Hematopoietic multipotent progenitor cell treated with erythropoietin and hydrocortisone succinate and interleukin-3 and kit ligand, for 8 days (in vitro differentiated cells): ENCODE measurements around the gene OLFML1.

Experiments used
- DNase-seq: peaks from one replicate; pipeline ENCODE4 v3.0.0-alpha.2; 2015

OLFML1 gene

GRCh38 chr11:7533199-7534041 lies 48.1 kb downstream of the OLFML1 start:
- no peak for DNase-seq

- no peak for DNase-seq
Measured at GRCh38 chr11:7534042-7534378, 48.7 kb downstream of the OLFML1 start.

- DNase-seq: peak; percentile 8
Measured at GRCh38 chr11:7536100-7536499, 50.8 kb downstream of the OLFML1 start.

GRCh38 chr11:7537265-7537664 lies 52.0 kb downstream of the OLFML1 start:
- DNase-seq: no peak

GRCh38 chr11:7538031-7538430 lies 52.7 kb downstream of the OLFML1 start:
- DNase-seq: no peak

- DNase-seq: no peak
Measured at GRCh38 chr11:7538466-7539454, 53.5 kb downstream of the OLFML1 start.

GRCh38 chr11:7540830-7541555 lies 55.7 kb downstream of the OLFML1 start:
- DNase-seq: no peak

GRCh38 chr11:7543302-7543701 lies 58.0 kb downstream of the OLFML1 start:
- DNase-seq: no peak

GRCh38 chr11:7544021-7544420 lies 58.7 kb downstream of the OLFML1 start:
- no peak for DNase-seq

- no peak for DNase-seq
Measured at GRCh38 chr11:7545611-7546010, 60.3 kb downstream of the OLFML1 start.

GRCh38 chr11:7546324-7546791 lies 61.1 kb downstream of the OLFML1 start:
- DNase-seq: no peak

- DNase-seq: no peak
Measured at GRCh38 chr11:7547687-7548086, 62.4 kb downstream of the OLFML1 start.

GRCh38 chr11:7548659-7549274 lies 63.5 kb downstream of the OLFML1 start:
- DNase-seq: peak; percentile 20

GRCh38 chr11:7549681-7550080 lies 64.4 kb downstream of the OLFML1 start:
- no peak for DNase-seq

- no peak for DNase-seq
Measured at GRCh38 chr11:7551571-7551970, 66.3 kb downstream of the OLFML1 start.

- DNase-seq: no peak
Measured at GRCh38 chr11:7552666-7553065, 67.4 kb downstream of the OLFML1 start.

- DNase-seq: no peak
Measured at GRCh38 chr11:7555052-7555699, 69.9 kb downstream of the OLFML1 start.

- DNase-seq: no peak
Measured at GRCh38 chr11:7558046-7558445, 72.7 kb downstream of the OLFML1 start.

- DNase-seq: no peak
Measured at GRCh38 chr11:7559398-7560283, 74.3 kb downstream of the OLFML1 start.
